ENCODE data around the gene BICC1.

Gene BICC1

GRCh38 chr10:58608826-58609531 lies 96.3 kb downstream of the BICC1 start:
- no peak for DNase-seq

DNA sequence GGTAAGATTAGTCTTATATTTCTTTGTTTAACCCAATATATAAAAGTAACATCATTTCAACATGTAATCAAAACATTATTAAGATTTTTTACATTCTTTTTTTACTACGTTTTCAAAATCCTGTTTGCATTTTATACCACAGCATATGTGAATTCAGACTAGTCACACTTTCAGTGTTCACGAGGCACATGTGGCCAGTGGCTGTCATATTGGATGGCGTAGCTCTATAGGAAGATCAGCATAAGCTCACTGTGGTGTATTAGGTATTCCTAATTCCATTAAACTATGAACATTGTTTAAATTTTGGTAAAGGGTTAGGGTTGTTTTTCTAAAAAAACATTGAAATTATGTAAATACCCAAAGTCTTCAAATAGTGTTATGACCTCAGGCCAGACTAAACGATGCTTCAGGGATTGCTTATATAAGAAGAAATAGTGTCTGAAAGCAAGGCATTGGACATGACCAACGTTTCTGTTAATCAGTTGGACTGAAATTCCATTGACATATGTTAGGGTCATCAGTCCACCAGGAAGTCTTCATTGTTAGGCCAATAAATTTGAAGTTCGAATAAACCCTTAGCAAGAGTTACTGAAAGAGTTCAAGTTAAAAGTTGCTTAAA lies 97.0 kb downstream of the BICC1 start:
- no peak for DNase-seq

DNA sequence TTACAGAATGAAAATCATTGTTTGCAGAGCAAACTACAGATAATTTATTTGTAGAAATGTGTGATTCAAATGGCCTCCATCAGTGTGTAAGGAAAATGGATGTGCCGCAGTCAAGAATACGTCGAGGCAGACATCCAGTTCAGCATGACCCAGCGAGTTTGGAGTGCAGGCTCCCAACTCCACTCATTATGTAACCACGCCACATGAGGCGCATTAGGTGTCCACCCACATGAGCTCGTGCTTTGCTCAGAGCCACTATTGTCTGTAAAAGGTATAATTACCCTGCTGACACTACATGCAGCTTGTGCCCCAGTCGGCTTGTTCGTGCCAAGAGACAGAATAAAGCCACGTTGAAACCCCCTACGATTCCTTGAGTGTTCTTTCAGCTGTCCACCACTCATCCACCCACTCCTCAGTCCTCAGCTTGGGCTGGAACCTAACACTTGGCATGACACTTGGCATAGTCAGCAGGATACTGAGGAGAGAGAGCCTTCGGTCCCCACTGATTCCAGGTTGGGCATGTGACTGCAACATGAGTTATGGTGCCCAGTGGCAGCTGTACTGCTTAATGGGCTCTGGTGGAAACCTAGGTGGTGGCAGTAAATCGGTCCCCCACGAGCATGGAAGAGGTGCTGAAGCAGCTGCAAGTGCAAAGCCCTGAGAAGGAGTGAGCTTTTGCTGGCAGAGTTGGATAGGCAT lies 102.7 kb downstream of the BICC1 start:
- no peak for DNase-seq

DNA sequence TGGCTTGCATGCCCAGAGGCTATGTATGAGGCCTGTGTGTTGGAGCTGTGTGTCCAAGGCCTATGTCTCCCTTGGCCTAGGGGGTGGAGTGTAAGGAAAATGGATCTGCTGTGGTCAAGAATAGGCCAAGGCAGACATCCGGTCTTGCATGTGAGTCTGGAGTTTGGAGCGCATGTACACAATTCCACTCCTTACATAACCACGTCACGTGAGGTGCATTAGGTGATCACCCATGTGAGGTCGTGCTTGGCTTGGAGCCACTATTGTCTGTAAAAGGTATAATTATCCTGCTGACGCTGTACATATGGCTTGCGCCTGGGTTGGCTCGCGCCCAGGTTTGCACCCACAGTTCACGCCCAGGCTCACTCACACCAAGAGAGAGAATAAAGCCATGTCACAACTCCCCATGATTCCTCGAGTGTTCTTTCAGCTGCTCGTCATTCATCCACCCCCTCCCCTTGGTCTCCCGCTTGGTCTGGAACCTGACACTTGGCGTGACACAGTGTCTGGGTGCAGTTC lies 105.5 kb downstream of the BICC1 start:
- no peak for DNase-seq

DNA sequence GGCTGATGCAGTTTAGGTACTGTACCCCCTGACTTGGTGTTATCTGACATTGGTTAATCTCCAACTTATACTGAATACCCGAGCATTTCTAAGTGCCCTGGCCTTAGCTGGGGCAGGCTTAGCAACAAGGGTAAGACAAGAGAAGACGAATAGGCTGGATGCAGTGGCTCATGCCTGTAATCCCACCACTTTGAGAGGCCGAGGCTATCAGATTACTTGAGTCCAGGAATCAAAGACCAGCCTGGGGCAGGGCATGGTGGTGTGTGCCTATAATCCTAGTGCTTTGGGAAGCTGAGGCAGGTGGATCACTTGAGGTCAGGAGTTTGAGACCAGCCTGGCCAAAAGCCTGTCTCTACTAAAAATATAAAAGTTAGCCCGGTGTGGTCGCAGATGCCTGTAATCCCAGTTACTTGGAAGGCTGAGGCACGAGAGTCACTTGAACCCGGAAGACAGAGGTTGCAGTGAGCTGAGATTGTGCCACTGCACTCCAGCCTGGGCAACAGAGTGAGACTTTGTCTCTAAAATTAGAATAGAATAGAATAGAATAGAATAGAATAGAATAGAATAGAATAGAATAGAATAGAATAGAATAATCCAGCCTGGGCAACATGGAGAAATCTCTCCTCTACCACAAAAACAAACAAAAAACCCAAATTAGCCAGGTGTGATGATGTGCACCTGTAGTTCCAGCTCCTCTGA lies 108.9 kb downstream of the BICC1 start:
- DNase-seq = no peak

DNA sequence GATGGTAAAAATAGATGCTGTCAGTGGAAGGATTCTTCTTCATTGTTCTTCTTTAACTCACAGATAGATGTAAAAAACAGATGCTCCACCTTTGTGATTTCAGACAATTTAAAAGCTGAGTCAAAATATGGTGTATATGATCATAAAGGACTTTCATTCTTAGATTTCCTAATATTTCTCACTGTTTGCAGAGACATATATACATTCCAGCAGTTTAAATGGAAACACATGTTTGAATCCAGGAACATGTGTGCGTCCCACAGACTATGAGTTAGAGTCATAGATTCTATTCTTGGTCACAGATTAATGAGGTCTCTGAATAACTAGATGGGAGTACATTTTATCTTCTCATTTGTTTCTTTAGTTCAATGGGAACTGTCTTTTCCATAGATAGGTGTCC lies 109.6 kb downstream of the BICC1 start:
- DNase-seq = no peak

GRCh38 chr10:58625070-58625469 lies 112.4 kb downstream of the BICC1 start:
- no peak for DNase-seq

GRCh38 chr10:58627392-58627791 lies 114.7 kb downstream of the BICC1 start:
- no peak for DNase-seq

DNA sequence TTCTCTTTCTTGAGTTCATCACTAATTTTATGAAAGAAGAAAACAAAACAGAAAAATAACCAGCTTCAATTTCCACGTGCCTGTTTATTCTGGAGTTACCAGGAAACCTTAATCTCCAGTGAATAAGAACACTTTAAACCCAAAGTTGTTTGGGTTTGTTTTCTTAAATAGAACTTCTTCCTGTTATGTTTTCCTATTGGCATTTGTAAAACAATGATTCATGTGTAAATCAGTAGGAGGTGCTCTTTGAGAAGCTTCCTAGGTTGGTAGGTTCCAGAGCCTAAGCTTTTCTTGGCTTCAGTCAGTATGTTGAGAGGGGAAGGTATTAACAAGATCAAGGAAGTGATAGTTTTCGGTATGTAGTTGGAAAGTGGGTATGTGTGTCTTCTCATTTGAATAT lies 119.0 kb downstream of the BICC1 start:
- DNase-seq = no peak

DNA sequence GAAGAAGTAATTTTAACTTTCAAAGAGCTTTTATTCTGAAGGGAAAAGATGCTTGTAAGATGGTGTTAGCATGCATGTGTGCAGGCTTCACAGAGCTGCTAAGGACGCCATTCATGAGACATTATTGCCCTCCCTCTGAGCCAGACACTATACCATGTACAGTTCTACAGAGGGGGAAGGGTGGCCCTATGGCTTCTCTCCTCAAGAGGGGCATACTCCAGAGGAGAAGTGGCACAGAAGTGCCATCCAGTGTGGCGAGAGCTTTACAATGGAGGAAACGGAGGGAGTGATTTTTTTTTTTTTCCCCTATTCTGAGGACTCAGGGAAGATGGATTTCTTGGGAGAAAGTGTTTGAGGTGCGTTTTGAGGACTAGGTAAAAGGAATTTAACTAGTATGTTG lies 119.5 kb downstream of the BICC1 start:
- DNase-seq = no peak

DNA sequence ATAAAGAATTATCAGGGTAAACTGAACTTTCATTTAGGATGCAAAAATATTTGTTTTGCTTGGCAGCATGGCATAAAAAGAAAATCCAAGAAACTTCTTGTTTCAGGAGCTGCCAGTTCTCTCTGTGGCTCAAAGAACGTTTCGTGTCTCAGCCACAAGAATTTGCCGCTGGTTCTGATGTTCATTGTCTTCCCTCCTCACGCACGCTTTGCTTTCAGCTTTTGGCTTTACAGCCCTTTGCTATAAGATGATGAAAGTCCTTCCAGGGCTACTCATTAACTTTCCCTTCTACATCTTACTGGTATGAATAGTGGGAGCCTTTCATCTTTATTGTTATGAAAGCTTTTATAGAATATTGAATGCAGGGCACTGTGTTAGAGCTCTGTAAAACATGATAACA lies 124.7 kb downstream of the BICC1 start:
- no peak for DNase-seq

- no peak for DNase-seq
These were observed 125.7 kb downstream of the BICC1 start for GRCh38 chr10:58638388-58638787.

DNA sequence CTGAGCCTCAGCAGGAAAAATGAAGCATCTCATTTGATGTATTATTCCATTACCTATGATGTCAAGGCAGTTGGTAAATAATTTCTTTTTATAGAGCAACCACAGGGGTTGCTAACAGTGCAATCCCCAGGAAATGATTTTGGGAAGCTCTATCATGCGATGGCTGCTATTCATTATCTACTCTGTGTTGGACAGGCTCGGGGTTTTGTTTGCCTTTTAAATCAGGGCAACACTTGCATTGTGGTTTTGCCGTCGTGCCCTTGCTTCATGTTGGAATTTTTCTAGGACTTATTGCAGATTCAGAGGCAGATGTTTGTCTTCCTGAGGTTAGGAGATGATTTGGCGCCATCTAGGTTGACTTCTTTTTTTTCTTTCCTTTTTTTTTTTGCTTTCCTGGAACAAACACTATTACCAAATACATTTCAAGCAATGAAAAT lies 128.4 kb downstream of the BICC1 start:
- DNase-seq = peak; percentile 17

GRCh38 chr10:58641708-58642107 lies 129.0 kb downstream of the BICC1 start:
- DNase-seq = no peak

GRCh38 chr10:58642283-58642682 lies 129.6 kb downstream of the BICC1 start:
- no peak for DNase-seq

DNA sequence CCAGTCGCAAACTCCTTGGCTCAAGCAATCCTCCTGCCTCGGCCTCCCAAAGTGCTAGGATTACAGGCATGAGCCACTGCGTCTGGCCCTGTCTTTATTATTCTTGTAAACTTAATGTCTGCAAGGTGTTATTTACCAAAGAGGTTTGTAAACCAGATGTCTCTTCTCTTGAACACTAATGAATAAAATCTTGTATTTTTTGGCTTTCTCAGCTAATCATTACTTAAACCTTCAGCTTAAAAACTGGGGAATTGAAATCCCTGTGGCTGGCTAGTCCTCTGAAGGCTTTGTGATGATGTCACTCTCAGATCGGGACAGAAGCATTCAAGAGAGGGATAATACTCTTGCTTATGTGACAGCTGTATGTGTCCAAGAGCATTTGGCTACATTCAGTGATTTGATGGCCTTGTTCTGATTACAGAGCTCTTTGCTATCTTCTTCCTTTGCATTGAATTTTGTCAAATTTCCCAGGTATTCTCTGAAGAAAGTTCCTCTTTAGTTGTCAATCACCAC lies 130.3 kb downstream of the BICC1 start:
- DNase-seq = no peak

DNA sequence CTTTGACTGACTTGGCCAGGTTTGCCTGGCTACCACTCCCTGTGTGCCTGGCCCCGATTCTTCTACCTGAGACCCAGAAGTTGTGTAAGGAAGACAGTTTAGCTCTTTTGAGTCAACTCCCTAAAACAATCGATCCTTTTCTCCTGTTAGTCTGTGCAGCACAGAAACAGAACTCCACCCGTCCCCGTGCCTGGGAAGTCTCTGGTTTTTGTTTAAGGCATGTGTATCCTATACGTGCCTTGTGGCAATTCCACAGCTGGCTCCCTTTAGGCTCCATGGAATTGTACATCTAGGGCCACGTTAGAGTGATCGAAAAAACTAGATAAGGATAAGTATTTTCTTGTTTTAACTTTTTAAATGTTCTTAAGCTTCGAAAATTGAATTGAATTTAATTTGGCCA lies 131.6 kb downstream of the BICC1 start:
- DNase-seq = no peak

DNA sequence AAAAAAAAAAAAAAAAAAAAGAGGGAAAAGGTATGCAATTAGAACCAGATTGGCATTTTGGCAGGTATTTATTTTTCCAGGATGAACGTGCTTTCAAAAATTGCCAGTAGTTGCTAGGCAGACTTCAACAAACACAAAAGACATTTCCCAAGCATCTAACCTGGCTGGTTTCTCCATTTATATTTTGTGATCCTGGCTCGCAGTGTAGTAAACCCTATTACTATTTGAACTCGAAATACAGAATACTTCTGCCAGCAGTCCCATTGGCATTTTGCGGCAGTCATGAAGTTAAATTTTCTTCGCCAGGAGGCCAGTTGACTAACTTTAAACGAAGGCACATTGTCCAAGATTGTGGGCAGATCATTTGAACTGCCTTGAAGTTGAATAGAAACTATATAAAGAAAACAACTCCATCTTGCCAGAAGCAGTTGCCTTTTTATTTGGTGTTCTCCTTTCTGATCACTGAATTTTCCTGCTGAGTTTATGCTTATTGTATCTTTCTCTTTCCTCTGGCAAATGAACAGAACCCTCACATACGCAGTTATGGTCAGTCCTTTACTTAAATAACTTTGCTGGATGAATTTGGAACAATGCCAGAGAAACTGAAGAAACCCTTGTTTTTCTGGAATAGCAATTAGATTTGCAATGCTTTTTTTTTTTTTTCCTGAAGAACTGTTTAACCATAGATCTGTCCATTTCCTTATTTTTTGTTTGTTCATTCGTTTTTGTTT lies 132.9 kb downstream of the BICC1 start:
- DNase-seq = no peak

DNA sequence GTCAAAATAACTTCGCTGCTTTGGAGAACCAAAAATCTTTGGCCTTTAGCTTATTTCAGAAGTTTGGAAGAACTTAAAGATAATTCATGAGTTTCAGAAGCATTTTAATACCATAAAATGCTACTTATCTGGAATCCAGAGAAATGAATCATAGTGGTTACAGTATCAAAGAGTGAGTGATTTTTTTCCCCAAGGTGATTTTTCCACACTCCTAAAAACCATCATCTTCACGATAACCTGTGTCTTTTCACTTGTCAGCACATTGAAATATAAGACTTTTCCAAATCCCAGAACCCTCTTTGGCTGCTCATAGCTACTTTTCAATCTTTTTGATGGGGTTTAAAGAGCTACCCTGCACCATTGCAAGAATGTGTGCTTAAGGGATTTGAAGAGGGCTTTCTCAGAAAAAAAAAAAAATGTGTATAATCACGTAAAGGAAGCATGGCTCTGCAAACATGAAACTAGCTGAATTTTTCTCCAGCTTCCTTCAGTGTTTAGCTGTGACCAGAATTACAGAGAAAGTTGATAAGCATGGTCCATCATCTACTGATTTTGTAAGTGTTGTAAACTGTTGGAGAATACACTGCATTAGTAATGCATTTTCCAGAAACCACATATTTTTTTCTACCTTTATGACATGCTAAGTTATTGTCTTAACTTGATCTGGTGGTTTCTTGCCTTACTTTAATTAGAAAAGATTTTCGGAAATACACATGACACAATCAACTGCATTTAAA lies 134.9 kb downstream of the BICC1 start:
- no peak for DNase-seq

DNA sequence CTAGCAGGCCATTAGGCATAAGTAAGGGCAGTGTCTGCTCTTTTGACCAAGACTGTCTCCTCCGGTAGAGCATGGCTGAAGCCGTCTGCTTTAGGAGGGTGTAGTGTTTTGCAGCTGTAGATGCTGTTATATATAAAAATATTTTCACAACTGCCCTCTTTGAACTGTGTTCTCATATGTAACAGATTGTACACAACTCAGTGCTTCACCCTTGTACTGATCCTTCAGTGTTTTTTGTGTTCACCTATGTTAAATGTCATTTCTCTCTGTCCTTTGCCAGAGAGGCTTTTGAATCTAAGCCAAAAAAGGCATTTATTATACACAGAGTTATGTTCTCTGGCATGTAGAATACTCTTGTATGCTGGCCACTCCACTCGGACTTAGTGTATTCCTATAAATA lies 135.5 kb downstream of the BICC1 start:
- no peak for DNase-seq

- peak; percentile 16 for DNase-seq
These were observed 138.4 kb downstream of the BICC1 start for GRCh38 chr10:58651040-58651439.

DNA sequence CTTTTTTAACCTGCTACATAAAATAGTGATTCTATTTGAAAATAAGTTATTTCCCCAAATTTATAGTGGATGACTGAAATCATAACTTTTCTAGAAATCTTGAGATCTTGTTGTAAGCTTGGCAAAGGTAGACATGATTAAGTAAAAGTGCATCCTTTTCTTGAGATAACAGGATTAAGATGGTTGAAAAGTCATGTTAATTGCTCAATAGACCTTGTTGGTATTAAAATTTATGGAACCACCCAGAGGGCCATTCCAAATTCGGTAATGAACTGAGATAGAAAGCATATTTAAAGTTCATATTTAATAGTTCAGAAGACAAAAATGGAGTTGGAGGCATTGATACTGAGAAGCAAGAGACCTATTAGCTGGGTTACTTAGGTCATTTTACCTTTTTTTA lies 139.1 kb downstream of the BICC1 start:
- DNase-seq = no peak
